MM.1S (cell line): ENCODE measurements around the gene FICD.

Experiments used
- DNase-seq: peaks from one replicate; pipeline ENCODE4 v3.0.0-alpha.2; 2015
- H2AFZ ChIP-seq: fragments of 300-600 bp; sonication (generic); 2 replicates; pipeline ENCODE4 v1.6.0; 2016; ENCODE audit warnings: antibody characterized with exemption, low read length
- H3F3A ChIP-seq: fragments of 300-600 bp; sonication (generic); 2 replicates; pipeline ENCODE4 v1.6.1; 2016; ENCODE audit warnings: mild to moderate bottlenecking, antibody characterized with exemption, low read length, moderate library complexity, mixed read lengths; ENCODE audit not compliant: insufficient read depth
- H3K27ac ChIP-seq: fragments of 300-600 bp; sonication (generic); 2 replicates; pipeline ENCODE4 v1.5.1; 2016; ENCODE audit warnings: mild to moderate bottlenecking, low read length
- H3K27me3 ChIP-seq: fragments of 300-600 bp; sonication (generic); replicated peaks from 2 replicates; pipeline ENCODE4 v1.6.0; 2016; ENCODE audit warnings: low read length; ENCODE audit not compliant: insufficient read depth
- H3K36me3 ChIP-seq: fragments of 300-600 bp; sonication (generic); replicated peaks from 2 replicates; pipeline ENCODE4 v1.6.1; 2016; ENCODE audit warnings: mild to moderate bottlenecking, low read length, mixed read lengths; ENCODE audit not compliant: insufficient read depth
- H3K4me1 ChIP-seq: fragments of 300-600 bp; sonication (generic); 2 replicates; pipeline ENCODE4 v1.6.1; 2016; ENCODE audit warnings: low read length, mixed read lengths
- H3K4me2 ChIP-seq: fragments of 300-600 bp; sonication (generic); 2 replicates; pipeline ENCODE4 v1.6.0; 2016; ENCODE audit warnings: low read depth, low read length
- H3K4me3 ChIP-seq: fragments of 300-600 bp; sonication (generic); 2 replicates; pipeline ENCODE4 v1.5.1; 2016; ENCODE audit warnings: low read length, mixed read lengths
- H3K79me2 ChIP-seq: fragments of 300-600 bp; sonication (generic); 2 replicates; pipeline ENCODE4 v1.6.1; 2016; ENCODE audit warnings: mixed run types, low read length, mixed read lengths
- H3K9ac ChIP-seq: fragments of 300-600 bp; sonication (generic); 2 replicates; pipeline ENCODE4 v1.6.1; 2016; ENCODE audit warnings: low read length, mixed read lengths
- H3K9me2 ChIP-seq: fragments of 300-600 bp; sonication (generic); replicated peaks from 2 replicates; pipeline ENCODE4 v1.6.1; 2016; ENCODE audit warnings: mild to moderate bottlenecking, low read length, mixed read lengths; ENCODE audit not compliant: insufficient read depth
- H3K9me3 ChIP-seq: fragments of 300-600 bp; sonication (generic); replicated peaks from 2 replicates; pipeline ENCODE4 v1.6.1; 2016; ENCODE audit warnings: mild to moderate bottlenecking, low read length, mixed read lengths; ENCODE audit not compliant: insufficient read depth
- H4K20me1 ChIP-seq: fragments of 300-600 bp; sonication (generic); 2 replicates; pipeline ENCODE4 v1.6.1; 2016; ENCODE audit warnings: mild to moderate bottlenecking, low read length, moderate library complexity, mixed read lengths; ENCODE audit not compliant: insufficient read depth
- EZH2 ChIP-seq: fragments of 300-600 bp; sonication (generic); optimal IDR thresholded peaks from 2 replicates; pipeline ENCODE3; 2017; ENCODE audit warnings: low read depth, mild to moderate bottlenecking, antibody characterized with exemption, low read length, mixed read lengths
- EZH2phosphoT487 ChIP-seq: fragments of 300-600 bp; sonication (generic); IDR thresholded peaks from 2 replicates; pipeline ENCODE4 v1.6.1; 2018; ENCODE audit warnings: antibody characterized with exemption, low read length
- TF ChIP-seq, protein P1 (sequence below): fragments of 300-600 bp; sonication (generic); IDR thresholded peaks from 2 replicates; pipeline ENCODE4 v1.5.1; 2016; ENCODE audit warnings: antibody characterized with exemption, low read length, mixed read lengths

The FICD gene

DNA sequence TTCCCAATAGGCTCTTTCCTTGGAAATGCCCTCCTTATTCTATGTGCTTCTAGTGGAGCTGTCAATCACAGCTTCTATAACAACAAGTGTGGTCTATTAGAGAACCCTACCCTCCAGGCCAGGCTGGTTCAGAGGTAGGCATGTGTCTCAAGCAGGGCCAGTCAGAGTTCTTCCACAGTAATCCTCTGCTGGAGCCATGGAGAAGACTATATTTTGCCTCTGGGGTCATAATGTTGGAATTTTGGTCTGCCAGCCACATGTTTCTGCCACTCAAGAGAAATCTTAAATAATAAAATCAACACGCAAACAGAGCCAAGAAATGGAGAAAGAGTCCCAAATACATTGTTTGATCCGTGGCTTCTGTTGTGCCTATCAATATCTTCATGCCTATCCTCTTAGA, 23.8 kb upstream of the FICD start:
- no peak overlapping the region for H2AFZ ChIP-seq
- H3K4me3 ChIP-seq: no peak overlapping the region
- no peak overlapping the region for H3K27ac ChIP-seq
- no peaks in the 10 kb centered on the region for H3F3A ChIP-seq
- no peak overlapping the region for H3K4me2 ChIP-seq
- TF ChIP-seq, protein P1, sequence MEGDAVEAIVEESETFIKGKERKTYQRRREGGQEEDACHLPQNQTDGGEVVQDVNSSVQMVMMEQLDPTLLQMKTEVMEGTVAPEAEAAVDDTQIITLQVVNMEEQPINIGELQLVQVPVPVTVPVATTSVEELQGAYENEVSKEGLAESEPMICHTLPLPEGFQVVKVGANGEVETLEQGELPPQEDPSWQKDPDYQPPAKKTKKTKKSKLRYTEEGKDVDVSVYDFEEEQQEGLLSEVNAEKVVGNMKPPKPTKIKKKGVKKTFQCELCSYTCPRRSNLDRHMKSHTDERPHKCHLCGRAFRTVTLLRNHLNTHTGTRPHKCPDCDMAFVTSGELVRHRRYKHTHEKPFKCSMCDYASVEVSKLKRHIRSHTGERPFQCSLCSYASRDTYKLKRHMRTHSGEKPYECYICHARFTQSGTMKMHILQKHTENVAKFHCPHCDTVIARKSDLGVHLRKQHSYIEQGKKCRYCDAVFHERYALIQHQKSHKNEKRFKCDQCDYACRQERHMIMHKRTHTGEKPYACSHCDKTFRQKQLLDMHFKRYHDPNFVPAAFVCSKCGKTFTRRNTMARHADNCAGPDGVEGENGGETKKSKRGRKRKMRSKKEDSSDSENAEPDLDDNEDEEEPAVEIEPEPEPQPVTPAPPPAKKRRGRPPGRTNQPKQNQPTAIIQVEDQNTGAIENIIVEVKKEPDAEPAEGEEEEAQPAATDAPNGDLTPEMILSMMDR: no peak
- TF ChIP-seq EZH2phosphoT487: no peak
- no peak for TF ChIP-seq EZH2
- no peaks in the 10 kb centered on the region for H3K9me2 ChIP-seq
- DNase-seq: no peak
- no peaks in the 10 kb centered on the region for H3K79me2 ChIP-seq
- H3K27me3 ChIP-seq: no peaks in the 10 kb centered on the region; the same call in 1 of the 2 replicates
- H4K20me1 ChIP-seq: no peaks in the 10 kb centered on the region
- H3K9me3 ChIP-seq: no peaks in the 10 kb centered on the region
- H3K4me1 ChIP-seq: no peaks in the 10 kb centered on the region
- no peak overlapping the region for H3K9ac ChIP-seq
- no peaks in the 10 kb centered on the region for H3K36me3 ChIP-seq

DNA sequence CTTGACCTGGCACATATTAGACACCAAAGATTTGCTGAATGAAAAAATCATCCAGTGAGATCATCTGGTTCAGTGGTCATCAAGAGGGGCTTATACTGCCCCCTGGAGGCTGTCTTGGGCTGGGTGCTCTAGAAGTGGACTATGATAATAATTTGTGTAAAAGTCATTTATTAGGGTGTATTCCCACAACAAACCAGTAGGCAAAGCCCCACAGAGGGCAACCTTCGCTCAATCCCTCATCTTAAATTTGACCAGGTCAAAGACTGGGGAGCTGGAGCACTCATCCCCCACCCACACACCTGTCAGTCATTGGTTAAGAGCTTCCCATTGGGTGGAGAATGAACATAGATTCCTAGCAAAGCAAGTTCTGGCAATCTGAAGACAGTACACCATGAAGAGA, 20.0 kb upstream of the FICD start:
- no peaks in the 10 kb centered on the region for H3K4me1 ChIP-seq
- no peak for TF ChIP-seq EZH2phosphoT487
- TF ChIP-seq, protein P1: peak; percentile 63
- no peaks in the 10 kb centered on the region for H3F3A ChIP-seq
- H3K27me3 ChIP-seq: no peaks in the 10 kb centered on the region; the same call in 1 of the 2 replicates
- H4K20me1 ChIP-seq: no peaks in the 10 kb centered on the region
- no peaks in the 10 kb centered on the region for H3K36me3 ChIP-seq
- peak; percentile 18 for DNase-seq
- no peak overlapping the region for H2AFZ ChIP-seq
- H3K9me2 ChIP-seq: no peaks in the 10 kb centered on the region
- no peaks in the 10 kb centered on the region for H3K79me2 ChIP-seq
- H3K27ac ChIP-seq: no peak overlapping the region
- H3K9me3 ChIP-seq: no peaks in the 10 kb centered on the region
- H3K4me3 ChIP-seq: no peak overlapping the region
- no peak overlapping the region for H3K4me2 ChIP-seq
- no peak overlapping the region for H3K9ac ChIP-seq

DNA sequence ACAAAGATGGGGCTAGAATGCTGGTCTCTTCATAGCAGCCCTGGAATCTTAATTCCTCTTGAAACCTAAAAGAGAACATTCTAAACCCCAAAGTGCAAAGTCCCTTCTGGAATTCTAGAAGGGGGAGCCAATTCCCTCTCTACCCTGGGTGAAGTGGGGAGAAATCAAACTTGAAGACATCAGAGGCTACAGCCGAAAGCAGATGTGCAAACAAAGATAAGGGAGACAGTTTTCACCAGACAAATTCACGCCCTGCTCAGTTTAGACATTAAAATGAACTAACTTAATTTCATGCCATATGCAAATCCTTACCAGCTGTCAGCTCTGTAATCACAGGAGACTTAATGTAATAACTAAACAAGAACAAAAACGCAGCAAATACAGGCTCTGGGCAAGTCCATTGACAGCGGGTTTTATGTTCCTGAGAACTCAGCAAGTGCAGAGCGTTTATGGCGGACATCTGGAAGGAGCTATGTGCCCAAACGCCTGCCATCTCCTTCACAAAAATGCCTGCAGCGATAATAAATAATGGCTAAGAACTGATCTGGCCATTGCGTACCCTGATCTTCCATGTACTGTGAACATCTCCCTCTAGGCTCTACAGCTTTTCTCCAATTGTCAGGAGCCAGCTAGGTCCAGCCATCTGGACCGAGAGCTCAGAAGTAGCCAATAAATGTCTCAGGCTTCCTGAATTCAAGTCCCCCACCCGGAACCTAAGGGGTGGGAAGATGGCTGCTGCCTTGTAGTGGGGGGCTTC, 19.1 kb upstream of the FICD start:
- no peak overlapping the region for H3K4me2 ChIP-seq
- no peak for DNase-seq
- no peaks in the 10 kb centered on the region; the same call in 1 of the 2 replicates for H3K27me3 ChIP-seq
- H4K20me1 ChIP-seq: no peaks in the 10 kb centered on the region
- TF ChIP-seq EZH2 (no peak), EZH2phosphoT487 (no peak)
- TF ChIP-seq, protein P1: no peak
- H3K4me3 ChIP-seq: no peak overlapping the region
- no peaks in the 10 kb centered on the region for H3K9me2 ChIP-seq
- H3K36me3 ChIP-seq: no peaks in the 10 kb centered on the region
- H3K9ac ChIP-seq: no peak overlapping the region
- H3K9me3 ChIP-seq: no peaks in the 10 kb centered on the region
- H3K4me1 ChIP-seq: no peaks in the 10 kb centered on the region
- no peaks in the 10 kb centered on the region for H3F3A ChIP-seq
- no peak overlapping the region for H2AFZ ChIP-seq
- H3K27ac ChIP-seq: no peak overlapping the region
- H3K79me2 ChIP-seq: no peaks in the 10 kb centered on the region
